Panc1 (cell line): Measurements from ENCODE around the gene ATCAY. TPM values are rescaled to one million over a fixed set of nuclear protein-coding genes. Genes with fewer than 3 reads are reported as not detected.

Experiments
- ATAC-seq: fragments of 200-7000 bp; cut with Tn5 transposase; 2 replicates; pipeline ENCODE4 v1.9.1; 2020; ENCODE audit warnings: mild to moderate bottlenecking, moderate library complexity
- BruUV-seq: library from RNA; stranded (reverse); fragments of 400-500 nt; replicated peaks from 2 replicates; lab custom pipeline; 2021; lab: Mats Ljungman, UMichigan
- CTCF ChIA-PET: fragments of 300-600 bp; sonication (Branson Sonifier 250); formaldehyde crosslinking; loops from one replicate; lab custom pipeline; 2022; ENCODE audit warnings: antibody characterized with exemption; lab: Charles Lee
- POLR2A ChIA-PET: fragments of 300-600 bp; sonication (Branson Sonifier 250); formaldehyde crosslinking; loops from one replicate; lab custom pipeline; 2022; ENCODE audit warnings: antibody characterized with exemption; lab: Charles Lee
- DNase-seq: peaks from one replicate; pipeline ENCODE4 v3.0.0-alpha.2; 2010; ENCODE audit warnings: low read depth, low spot score
- H3K27ac ChIP-seq: 2 replicates; pipeline ENCODE4 v1.5.1; 2011; ENCODE audit warnings: mild to moderate bottlenecking, low read length, inconsistent platforms
- H3K27me3 ChIP-seq: fragments of 200-500 bp; sonication (Bioruptor generic); 2 replicates; pipeline ENCODE4 v1.6.0; 2014; ENCODE audit warnings: low read length, inconsistent platforms; ENCODE audit not compliant: control insufficient read depth, insufficient read depth
- H3K36me3 ChIP-seq: fragments of 200-500 bp; sonication (Bioruptor generic); 2 replicates; pipeline ENCODE4 v1.5.1; 2014; ENCODE audit warnings: inconsistent platforms, mild to moderate bottlenecking, low read length, moderate library complexity; ENCODE audit not compliant: control insufficient read depth, insufficient read depth
- H3K4me1 ChIP-seq: 2 replicates; pipeline ENCODE4 v1.5.1; 2011; ENCODE audit warnings: inconsistent platforms, mild to moderate bottlenecking, low read length, moderate library complexity; ENCODE audit not compliant: control insufficient read depth, insufficient read depth
- H3K4me3 ChIP-seq, 2 experiments: 2 replicates each; pipeline ENCODE4 v1.5.1; 2011 to 2012; ENCODE audit warnings: low read depth in 2 of 2, low read length in 2 of 2, mild to moderate bottlenecking in 2 of 2, inconsistent platforms in 1 of 2, moderate library complexity in 1 of 2
- H3K9me3 ChIP-seq: fragments of 200-500 bp; sonication (Bioruptor generic); 2 replicates; pipeline ENCODE4 v1.5.1; 2014; ENCODE audit warnings: low read depth, mild to moderate bottlenecking, inconsistent platforms, low read length, moderate library complexity; ENCODE audit not compliant: control insufficient read depth, insufficient read depth
- POLR2AphosphoS5 ChIP-seq: IDR thresholded peaks from 2 replicates; pipeline ENCODE4 v1.6.1; 2012; ENCODE audit warnings: mild to moderate bottlenecking, low read depth, low read length, moderate library complexity
- REST ChIP-seq, 2 experiments: IDR thresholded peaks; 2 replicates each; pipeline ENCODE4 v1.6.1; 2011 to 2012; ENCODE audit warnings: low read depth in 2 of 2, control low read depth in 1 of 2, low read length in 1 of 2, mild to moderate bottlenecking in 1 of 2, moderate library complexity in 1 of 2; ENCODE audit not compliant: insufficient read depth in 1 of 2
- SIN3A ChIP-seq: IDR thresholded peaks from 2 replicates; pipeline ENCODE4 v1.6.1; 2012; ENCODE audit warnings: low read depth, mild to moderate bottlenecking, low read length, moderate library complexity, borderline replicate concordance; ENCODE audit not compliant: insufficient read depth
- TCF7L2 ChIP-seq: IDR thresholded peaks from 2 replicates; pipeline ENCODE4 v1.6.1; 2011; ENCODE audit warnings: mild to moderate bottlenecking, low read depth, low read length, inconsistent platforms
- in situ Hi-C: cut with HindIII; loops from 2 replicates; pipeline ENCODE4 v1.10.0; 2016; ENCODE audit warnings: low sequenced_read_pairs, low pct_unique_long_range_greater_than_20kb
- intact Hi-C: fragments of 100-400 bp; cut with micrococcal nuclease; formaldehyde crosslinking; loops from one replicate; pipeline ENCODE4 v1.10.0; 2022; ENCODE audit not compliant: unreplicated experiment
- total RNA-seq: library from RNA; stranded (reverse); gene quantifications from one replicate; pipeline ENCODE4 v1.2.1, GENCODE V29; 2021; ENCODE audit not compliant: unreplicated experiment
- TF ChIP-seq, protein P1 (sequence below): fragments of 450-650 bp; IDR thresholded peaks from 2 replicates; pipeline ENCODE4 v1.5.1; 2017; ENCODE audit warnings: mild to moderate bottlenecking

ATCAY gene
- total RNA-seq, 1 experiment from 2014 or later = 0.15 TPM

DNA sequence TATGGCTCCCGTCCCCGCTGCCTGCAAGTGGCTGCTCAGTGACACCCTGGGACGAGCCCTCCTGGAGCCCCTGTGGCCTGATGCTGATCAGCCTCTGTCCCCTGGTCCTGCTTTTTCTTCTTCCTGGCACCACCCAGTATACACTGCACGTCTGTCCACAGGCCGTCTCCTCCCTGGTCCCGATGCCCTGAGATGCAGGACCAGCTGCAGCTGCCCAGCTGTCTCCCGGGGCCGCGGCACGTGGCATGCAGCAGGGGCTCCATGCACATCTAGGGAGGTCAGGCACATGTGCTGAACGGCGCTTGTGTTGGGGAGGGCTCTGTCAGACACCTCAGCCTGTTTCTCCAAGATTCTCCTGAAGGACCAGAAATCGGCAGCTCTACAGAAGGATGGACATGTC lies 41.8 kb upstream of the ATCAY start:
- ATAC-seq (no peak), DNase-seq (no peak)
- Histone ChIP-seq H3K27ac (no peak overlapping the region), H3K36me3 (no peaks in the 10 kb centered on the region), H3K9me3 (no peaks in the 10 kb centered on the region), H3K4me1 (no peaks in the 10 kb centered on the region), H3K27me3 (no peaks in the 10 kb centered on the region), H3K4me3 (no peak overlapping the region)
- BruUV-seq = no TSS peak
- TF ChIP-seq SIN3A = no peak
- TF ChIP-seq TCF7L2 = no peak
- TF ChIP-seq, protein P1, sequence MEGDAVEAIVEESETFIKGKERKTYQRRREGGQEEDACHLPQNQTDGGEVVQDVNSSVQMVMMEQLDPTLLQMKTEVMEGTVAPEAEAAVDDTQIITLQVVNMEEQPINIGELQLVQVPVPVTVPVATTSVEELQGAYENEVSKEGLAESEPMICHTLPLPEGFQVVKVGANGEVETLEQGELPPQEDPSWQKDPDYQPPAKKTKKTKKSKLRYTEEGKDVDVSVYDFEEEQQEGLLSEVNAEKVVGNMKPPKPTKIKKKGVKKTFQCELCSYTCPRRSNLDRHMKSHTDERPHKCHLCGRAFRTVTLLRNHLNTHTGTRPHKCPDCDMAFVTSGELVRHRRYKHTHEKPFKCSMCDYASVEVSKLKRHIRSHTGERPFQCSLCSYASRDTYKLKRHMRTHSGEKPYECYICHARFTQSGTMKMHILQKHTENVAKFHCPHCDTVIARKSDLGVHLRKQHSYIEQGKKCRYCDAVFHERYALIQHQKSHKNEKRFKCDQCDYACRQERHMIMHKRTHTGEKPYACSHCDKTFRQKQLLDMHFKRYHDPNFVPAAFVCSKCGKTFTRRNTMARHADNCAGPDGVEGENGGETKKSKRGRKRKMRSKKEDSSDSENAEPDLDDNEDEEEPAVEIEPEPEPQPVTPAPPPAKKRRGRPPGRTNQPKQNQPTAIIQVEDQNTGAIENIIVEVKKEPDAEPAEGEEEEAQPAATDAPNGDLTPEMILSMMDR = no peak
- POLR2A ChIA-PET = no interaction called here
- intact Hi-C loops = no loop called here
- in situ Hi-C loops = no loop called here
- CTCF ChIA-PET = no interaction called here

DNA sequence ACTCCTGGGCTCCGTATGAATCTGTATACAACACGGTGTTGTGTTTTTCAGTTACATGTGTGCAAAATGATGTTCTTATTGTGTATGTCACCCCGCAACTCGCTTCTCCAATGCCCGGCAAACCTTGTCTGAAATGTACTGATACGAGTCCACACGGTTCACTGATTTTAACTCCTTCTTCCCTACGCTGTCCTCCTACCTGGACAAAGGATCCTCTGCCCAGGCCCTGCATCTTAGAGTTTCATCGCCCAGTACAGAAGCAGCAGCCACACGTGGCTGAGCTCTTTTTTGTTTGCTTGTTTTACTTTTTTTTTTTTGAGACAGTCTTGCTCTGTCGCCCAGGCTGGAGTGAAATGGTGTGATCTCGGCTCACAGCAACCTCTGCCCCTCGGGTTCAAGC lies 40.5 kb upstream of the ATCAY start:
- ChIA-PET CTCF (no interaction called here), POLR2A (no interaction called here)
- H3K27me3 ChIP-seq = no peaks in the 10 kb centered on the region
- TF ChIP-seq SIN3A (no peak), TCF7L2 (no peak), POLR2AphosphoS5 (no peak), REST (IDR thresholded peaks at IDR 0.05; ENCODE audit: insufficient read depth in 1 of 2, low read depth in 2 of 2, low read length in 1 of 2) (no peak)
- TF ChIP-seq, protein P1 = no peak
- in situ Hi-C loops = no loop called here
- H3K36me3 ChIP-seq = no peaks in the 10 kb centered on the region
- no peak overlapping the region for H3K4me3 ChIP-seq
- no TSS peak for BruUV-seq
- no peak for DNase-seq
- H3K4me1 ChIP-seq = no peaks in the 10 kb centered on the region
- H3K9me3 ChIP-seq = no peaks in the 10 kb centered on the region
- H3K27ac ChIP-seq = no peak overlapping the region
- ATAC-seq = no peak
- intact Hi-C loops = no loop called here

DNA sequence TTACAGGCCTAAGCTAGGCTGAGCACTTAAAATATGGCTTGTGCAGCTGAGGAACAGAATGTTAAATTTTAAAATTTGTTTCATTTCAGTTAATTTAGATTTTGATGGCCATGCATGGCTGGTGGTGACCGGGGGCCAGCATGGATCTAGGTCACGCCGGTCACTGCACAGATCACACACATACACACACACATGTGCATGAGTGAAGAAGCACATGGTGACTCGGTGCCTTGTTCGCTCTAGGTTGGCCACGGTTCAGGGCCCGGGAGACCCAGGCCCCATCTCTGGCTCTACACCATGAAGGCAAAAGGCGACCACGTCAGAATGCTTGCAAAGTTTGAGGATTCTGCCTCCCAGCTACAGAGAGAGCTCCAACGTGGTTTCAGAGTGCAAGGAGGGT lies 39.7 kb upstream of the ATCAY start:
- in situ Hi-C loops = no loop called here

More for the DNA sequence above, 39.7 kb upstream of the ATCAY start:
- ChIA-PET CTCF (no interaction called here), POLR2A (no interaction called here)
- H3K27me3 ChIP-seq = no peaks in the 10 kb centered on the region
- intact Hi-C loops = no loop called here
- H3K36me3 ChIP-seq = no peaks in the 10 kb centered on the region
- ATAC-seq = no peak
- no peak overlapping the region for H3K4me3 ChIP-seq
- H3K27ac ChIP-seq = no peak overlapping the region
- no peaks in the 10 kb centered on the region for H3K9me3 ChIP-seq
- BruUV-seq = no TSS peak
- TF ChIP-seq TCF7L2 (no peak), REST (IDR thresholded peaks at IDR 0.05; ENCODE audit: insufficient read depth in 1 of 2, low read depth in 2 of 2, low read length in 1 of 2) (no peak), SIN3A (no peak), POLR2AphosphoS5 (no peak)
- TF ChIP-seq, protein P1 = no peak
- H3K4me1 ChIP-seq = no peaks in the 10 kb centered on the region
- no peak for DNase-seq
